ENCODE results near the gene HSPA1L. TPM values are rescaled to one million over a fixed set of nuclear protein-coding genes. Genes with fewer than 3 reads are reported as not detected.

The HSPA1L gene
- total RNA-seq, 1 donor from 2014 or later: 3.7 TPM

Small RNA genes lying within 50 kb of the gene (small RNA-seq; reads per million reads assigned to genes)
- gene MSH5-SAPCD1 (ENCODE audit: low replicate concordance) (not detected), gene RF00019 (ENCODE audit: low replicate concordance) (not detected), gene SAPCD1 (ENCODE audit: low replicate concordance) (not detected), gene SNORD48 (ENCODE audit: low replicate concordance) (100 reads per million, percentile 97 among the genes with 10 or more reads in this experiment), gene SNORD52 (ENCODE audit: low replicate concordance) (not detected)

Other genes with a start within 250 kb of the HSPA1L start
- not detected for gene LTA, start 243.0 kb downstream of the HSPA1L start, total RNA-seq
- gene TNF, start 239.7 kb downstream of the HSPA1L start, total RNA-seq: not detected
- gene LTB, start 232.9 kb downstream of the HSPA1L start, total RNA-seq: not detected
- gene LST1, start 229.0 kb downstream of the HSPA1L start, total RNA-seq: 0.74 TPM
- not detected for gene NCR3, start 222.3 kb downstream of the HSPA1L start, total RNA-seq
- 5.7 TPM for gene AIF1, start 200.0 kb downstream of the HSPA1L start, total RNA-seq
- gene PRRC2A, start 194.6 kb downstream of the HSPA1L start, total RNA-seq: 55.1 TPM
- 136 TPM for gene BAG6, start 162.6 kb downstream of the HSPA1L start, total RNA-seq
- 0.98 TPM for gene APOM, start 159.4 kb downstream of the HSPA1L start, total RNA-seq
- 11.6 TPM for gene C6orf47, start 154.5 kb downstream of the HSPA1L start, total RNA-seq
- gene GPANK1, start 150.3 kb downstream of the HSPA1L start, total RNA-seq: 8.9 TPM
- gene CSNK2B, start 149.2 kb downstream of the HSPA1L start, total RNA-seq: 55.8 TPM
- gene LY6G5B, start 145.3 kb downstream of the HSPA1L start, total RNA-seq: 3.4 TPM
- 1.2 TPM for gene LY6G5C, start 134.2 kb downstream of the HSPA1L start, total RNA-seq
- 40.3 TPM for gene ABHD16A, start 112.0 kb downstream of the HSPA1L start, total RNA-seq
- not detected for gene LY6G6F, start 108.4 kb downstream of the HSPA1L start, total RNA-seq
- gene LY6G6D, start 99.9 kb downstream of the HSPA1L start, total RNA-seq: 0.74 TPM
- 0.25 TPM for gene LY6G6C, start 93.5 kb downstream of the HSPA1L start, total RNA-seq
- gene MPIG6B, start 91.9 kb downstream of the HSPA1L start, total RNA-seq: not detected
- gene DDAH2, start 86.0 kb downstream of the HSPA1L start, total RNA-seq: 108 TPM
- 16.5 TPM for gene CLIC1, start 78.8 kb downstream of the HSPA1L start, total RNA-seq
- gene MSH5, start 75.3 kb downstream of the HSPA1L start, total RNA-seq: 2.5 TPM
- gene SAPCD1, start 52.6 kb downstream of the HSPA1L start, total RNA-seq: 0.74 TPM
- gene VWA7, start 38.0 kb downstream of the HSPA1L start, total RNA-seq: 0.98 TPM
- gene VARS1, start 19.5 kb downstream of the HSPA1L start, total RNA-seq: 41.1 TPM
- gene LSM2, start 8.3 kb downstream of the HSPA1L start, total RNA-seq: 10.3 TPM
- gene HSPA1A, start 260 bp upstream of the HSPA1L start, total RNA-seq: 351 TPM
- gene HSPA1B, start 12.5 kb upstream of the HSPA1L start, total RNA-seq: 543 TPM
- 14.0 TPM for gene NEU1, start 47.5 kb upstream of the HSPA1L start, total RNA-seq
- not detected for gene SLC44A4, start 63.7 kb upstream of the HSPA1L start, total RNA-seq
- gene EHMT2, start 82.4 kb upstream of the HSPA1L start, total RNA-seq: 65.6 TPM
- 21.9 TPM for gene ZBTB12, start 86.8 kb upstream of the HSPA1L start, total RNA-seq
- 1.7 TPM for gene C2, start 112.4 kb upstream of the HSPA1L start, total RNA-seq
- gene CFB, start 130.8 kb upstream of the HSPA1L start, total RNA-seq: 0.49 TPM
- 34.7 TPM for gene NELFE, start 143.7 kb upstream of the HSPA1L start, total RNA-seq
- gene SKIC2, start 143.9 kb upstream of the HSPA1L start, total RNA-seq: 18.7 TPM
- 7.1 TPM for gene DXO, start 156.9 kb upstream of the HSPA1L start, total RNA-seq
- gene C4A, start 166.8 kb upstream of the HSPA1L start, total RNA-seq: 14.5 TPM
- gene C4B, start 199.5 kb upstream of the HSPA1L start, total RNA-seq: 14.5 TPM
- gene CYP21A2, start 223.1 kb upstream of the HSPA1L start, total RNA-seq: 0.25 TPM